SK-N-SH (cell line): ENCODE measurements around the gene ASPDH. TPM values are rescaled to one million over a fixed set of nuclear protein-coding genes. Genes with fewer than 3 reads are reported as not detected.
A peak's percentile ranks its signal among the peaks of the same experiment; 100 is the strongest.

Source experiments
- CTCF ChIA-PET: fragments of 300-600, 350-600 bp; formaldehyde crosslinking; extraction: SDS; loops from one replicate; lab custom pipeline; 2021; lab: Yijun Ruan, JAX
- POLR2A ChIA-PET: fragments of 350-600 bp; sonication (Branson Sonifier 250); formaldehyde crosslinking; extraction: SDS; loops from one replicate; lab custom pipeline; 2020; ENCODE audit warnings: antibody characterized with exemption, inconsistent platforms; lab: Yijun Ruan, JAX
- DNase-seq: peaks from one replicate; pipeline ENCODE4 v3.0.0; 2012
- H2AFZ ChIP-seq: fragments of 200-600 bp; sonication (generic); 2 replicates; pipeline ENCODE4 v1.8.1; 2016; ENCODE audit warnings: antibody characterized with exemption, mild to moderate bottlenecking, low read depth
- H3F3A ChIP-seq: fragments of 200-600 bp; sonication (generic); replicated peaks from 2 replicates; pipeline ENCODE3; 2016; ENCODE audit warnings: antibody characterized with exemption, mild to moderate bottlenecking; ENCODE audit not compliant: insufficient read depth
- H3K27ac ChIP-seq, 2 experiments: fragments of 200-500 bp in 1 of 2; fragments of 200-600 bp in 1 of 2; sonication (Bioruptor generic) in 1 of 2; sonication (generic), shearing (Covaris generic) in 1 of 2; 2 replicates each; pipeline versions ENCODE4 v1.5.1 to v1.6.1; 2014 to 2016; ENCODE audit warnings: low read depth in 2 of 2, inconsistent platforms in 1 of 2, low read length in 1 of 2, mild to moderate bottlenecking in 1 of 2, mixed read lengths in 1 of 2
- H3K27me3 ChIP-seq: fragments of 200-600 bp; sonication (generic), shearing (Covaris generic); 2 replicates; pipeline ENCODE4 v1.6.1; 2016; ENCODE audit warnings: mixed run types; ENCODE audit not compliant: insufficient read depth
- H3K36me3 ChIP-seq, 2 experiments: fragments of 200-500 bp in 1 of 2; fragments of 200-600 bp in 1 of 2; sonication (Bioruptor generic) in 1 of 2; sonication (generic) in 1 of 2; replicated peaks in 1 of 2; 2 replicates each; pipeline versions ENCODE3 to v1.5.1; 2014 to 2016; ENCODE audit warnings: low read length in 1 of 2, mild to moderate bottlenecking in 1 of 2; ENCODE audit not compliant: insufficient read depth in 2 of 2, control insufficient read depth in 1 of 2
- H3K4me1 ChIP-seq, 2 experiments: fragments of 200-500 bp in 1 of 2; fragments of 200-600 bp in 1 of 2; sonication (Bioruptor generic) in 1 of 2; sonication (generic), shearing (Covaris generic) in 1 of 2; 2 replicates each; pipeline versions ENCODE4 v1.5.1 to v1.6.1; 2014 to 2016; ENCODE audit warnings: low read depth in 1 of 2, low read length in 1 of 2, mixed run types in 1 of 2; ENCODE audit not compliant: insufficient read depth in 2 of 2, control insufficient read depth in 1 of 2
- H3K4me2 ChIP-seq: fragments of 200-600 bp; sonication (generic), shearing (Covaris generic); 2 replicates; pipeline ENCODE4 v1.6.1; 2017; ENCODE audit warnings: mixed run types
- H3K4me3 ChIP-seq, 2 experiments: fragments of 200-500 bp in 1 of 2; fragments of 200-600 bp in 1 of 2; sonication (Bioruptor generic) in 1 of 2; sonication (generic), shearing (Covaris generic) in 1 of 2; 2 replicates each; pipeline versions ENCODE4 v1.5.1 to v1.8.1; 2014 to 2016; ENCODE audit warnings: low read depth in 2 of 2, inconsistent platforms in 1 of 2, low read length in 1 of 2, mild to moderate bottlenecking in 1 of 2, mixed read lengths in 1 of 2, moderate library complexity in 1 of 2
- H3K79me2 ChIP-seq: fragments of 200-600 bp; sonication (generic); 2 replicates; pipeline ENCODE4 v1.8.1; 2017; ENCODE audit warnings: mild to moderate bottlenecking; ENCODE audit not compliant: insufficient read depth
- H3K9ac ChIP-seq: fragments of 200-600 bp; sonication (generic); 2 replicates; pipeline ENCODE4 v1.6.1; 2017; ENCODE audit warnings: mixed run types
- H3K9me2 ChIP-seq: fragments of 200-600 bp; sonication (generic); 2 replicates; pipeline ENCODE4 v1.6.1; 2017; ENCODE audit warnings: mixed run types
- H3K9me3 ChIP-seq: fragments of 200-600 bp; sonication (generic); 2 replicates; pipeline ENCODE4 v1.6.1; 2017; ENCODE audit warnings: mixed run types, mild to moderate bottlenecking, moderate library complexity
- H4K20me1 ChIP-seq: fragments of 200-600 bp; sonication (generic); 2 replicates; pipeline ENCODE4 v1.6.1; 2017; ENCODE audit warnings: mild to moderate bottlenecking, mixed run types; ENCODE audit not compliant: insufficient read depth
- ELF1 ChIP-seq: IDR thresholded peaks from 2 replicates; pipeline ENCODE4 v1.4.0; 2012
- EP300 ChIP-seq, 2 experiments: IDR thresholded peaks; 2 replicates each; pipeline versions ENCODE4 v1.4.0 to v1.6.1; 2012; ENCODE audit warnings: borderline replicate concordance in 1 of 2, low read depth in 1 of 2, low read length in 1 of 2
- FOSL2 ChIP-seq: IDR thresholded peaks from 2 replicates; pipeline ENCODE4 v1.4.0; 2012; ENCODE audit warnings: low read depth, mild to moderate bottlenecking, moderate library complexity, borderline replicate concordance
- FOXJ3 ChIP-seq: sonication (generic); formaldehyde crosslinking; IDR thresholded peaks from 2 replicates; pipeline ENCODE4 v1.5.1; 2020; ENCODE audit warnings: mild to moderate bottlenecking, missing genetic modification reagents
- FOXM1 ChIP-seq: IDR thresholded peaks from 2 replicates; pipeline ENCODE4 v1.4.0; 2012; ENCODE audit warnings: low read depth, mild to moderate bottlenecking
- GABPA ChIP-seq: IDR thresholded peaks from 2 replicates; pipeline ENCODE4 v1.4.0; 2012; ENCODE audit warnings: low read depth, mild to moderate bottlenecking
- JUND ChIP-seq: IDR thresholded peaks from 2 replicates; pipeline ENCODE4 v1.4.0; 2012
- MEF2A ChIP-seq: IDR thresholded peaks from 2 replicates; pipeline ENCODE4 v1.4.0; 2012; ENCODE audit warnings: low read depth, borderline replicate concordance
- MXI1 ChIP-seq: IDR thresholded peaks from 2 replicates; pipeline ENCODE4 v1.6.1; 2012; ENCODE audit warnings: mild to moderate bottlenecking, low read depth, low read length, improper control_type of control experiment
- NFIC ChIP-seq: IDR thresholded peaks from 2 replicates; pipeline ENCODE4 v1.4.0; 2012; ENCODE audit warnings: borderline replicate concordance
- NRF1 ChIP-seq: IDR thresholded peaks from 2 replicates; pipeline ENCODE4 v1.6.1; 2012; ENCODE audit warnings: low read depth, mild to moderate bottlenecking, low read length
- POLR2AphosphoS5 ChIP-seq: IDR thresholded peaks from 2 replicates; pipeline ENCODE4 v1.6.1; 2012; ENCODE audit warnings: low read depth, low read length
- RAD21 ChIP-seq: IDR thresholded peaks from 2 replicates; pipeline ENCODE4 v1.6.1; 2012; ENCODE audit warnings: mild to moderate bottlenecking, low read length
- RCOR1 ChIP-seq: fragments of 150-350 bp; IDR thresholded peaks from 2 replicates; pipeline ENCODE4 v1.6.1; 2017; ENCODE audit warnings: antibody characterized with exemption, low read length
- RFX5 ChIP-seq: IDR thresholded peaks from 2 replicates; pipeline ENCODE4 v1.6.1; 2012; ENCODE audit warnings: mild to moderate bottlenecking, improper control_type of control experiment, low read length
- RXRA ChIP-seq: IDR thresholded peaks from 2 replicates; pipeline ENCODE4 v1.4.0; 2012; ENCODE audit warnings: low read depth, mild to moderate bottlenecking, borderline replicate concordance
- SIN3A ChIP-seq: IDR thresholded peaks from 2 replicates; pipeline ENCODE4 v1.6.1; 2012; ENCODE audit warnings: low read depth, mild to moderate bottlenecking, low read length, moderate library complexity, borderline replicate concordance
- SMC3 ChIP-seq: IDR thresholded peaks from 2 replicates; pipeline ENCODE4 v1.6.1; 2012; ENCODE audit warnings: low read depth, low read length, improper control_type of control experiment
- TAF1 ChIP-seq: IDR thresholded peaks from 2 replicates; pipeline ENCODE4 v1.6.1; 2012; ENCODE audit warnings: low read depth, mild to moderate bottlenecking, low read length, moderate library complexity, borderline replicate concordance
- TCF12 ChIP-seq: IDR thresholded peaks from 2 replicates; pipeline ENCODE4 v1.4.0; 2012
- YY1 ChIP-seq: IDR thresholded peaks from 2 replicates; pipeline ENCODE4 v1.4.0; 2012; ENCODE audit warnings: low read depth, mild to moderate bottlenecking
- WGBS: methylation state at CpG from one replicate; pipeline ENCODE4 v1.1.6; 2017; ENCODE audit warnings: low lambda C conversion rate; 5-methylcytosine and 5-hydroxymethylcytosine counted together
- polyA plus RNA-seq, 3 experiments: library from polyadenylated mRNA; depleted of rRNA; stranded (reverse); fragments of >200 nt; gene quantifications; 2 replicates each; pipeline ENCODE4 v1.2.3, GENCODE V29; 2012
- TF ChIP-seq, protein P1 (sequence below): fragments of 150-350 bp; IDR thresholded peaks from 2 replicates; pipeline ENCODE4 v1.6.1; 2017; ENCODE audit warnings: antibody characterized with exemption, low read length, low read depth, borderline replicate concordance
- TF ChIP-seq, protein P2 (sequence below): fragments of 200-600 bp; sonication (generic); IDR thresholded peaks from 2 replicates; pipeline ENCODE4 v1.6.1; 2017; ENCODE audit warnings: antibody characterized with exemption, mild to moderate bottlenecking, moderate library complexity
- TF ChIP-seq, protein P3 (sequence below): IDR thresholded peaks from 2 replicates; pipeline ENCODE4 v1.4.0; 2012; ENCODE audit warnings: low read depth, borderline replicate concordance
- TF ChIP-seq, protein P4 (sequence below): IDR thresholded peaks from 2 replicates; pipeline ENCODE4 v1.4.0; 2012; ENCODE audit warnings: low read depth
- TF ChIP-seq, protein P5 (sequence below): IDR thresholded peaks from 2 replicates; pipeline ENCODE4; 2012
- TF ChIP-seq, protein P6 (sequence below): IDR thresholded peaks from 2 replicates; pipeline ENCODE4 v1.4.0; 2012; ENCODE audit warnings: low read depth, borderline replicate concordance

ASPDH gene
- polyA plus RNA-seq, 1 of the 3 experiments (the other 2 are of a cell fraction): 0.07 TPM

DNA sequence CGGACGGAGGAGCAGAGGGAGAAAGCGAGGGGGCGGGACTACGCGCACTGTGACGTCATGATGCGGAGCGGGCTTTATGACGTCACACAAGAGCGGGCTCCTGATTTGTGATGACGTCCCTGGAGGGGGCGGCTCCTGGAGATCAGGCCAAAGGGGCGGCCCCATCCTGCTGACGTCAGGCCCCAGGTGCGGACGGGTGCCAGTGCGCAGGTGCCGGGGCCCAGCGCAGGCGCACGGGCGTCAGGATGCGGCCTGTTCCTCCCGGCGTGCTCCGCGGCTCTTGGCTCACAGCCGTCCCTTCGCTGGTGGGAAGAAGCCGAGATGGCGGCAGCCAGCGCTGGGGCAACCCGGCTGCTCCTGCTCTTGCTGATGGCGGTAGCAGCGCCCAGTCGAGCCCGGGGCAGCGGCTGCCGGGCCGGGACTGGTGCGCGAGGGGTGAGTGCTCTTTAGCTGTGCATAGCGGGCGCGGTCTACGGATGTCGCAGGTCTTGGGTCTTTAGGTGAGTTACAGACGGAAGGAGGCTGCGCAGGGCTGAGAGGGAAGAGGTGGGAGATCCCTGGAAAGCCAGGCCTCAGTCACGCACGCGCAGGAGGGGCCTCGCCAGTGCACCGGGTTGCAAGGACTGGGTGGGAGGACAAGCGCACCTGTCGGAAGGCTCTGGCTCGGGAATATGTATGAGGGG lies 37.3 kb downstream of the ASPDH start, which contains the start of the genes EMC10 and GARIN5A:
TSS of gene EMC10 (plus strand) at position 284 of the 683 bp plus-strand sequence. CDS start at position 322, 38 bp downstream.
TSS of gene GARIN5A (minus strand) at position 625 of the 683 bp plus-strand sequence. CDS start at position 165, 460 bp downstream.
- 2% methylated on average over 38 of the region's 58 CpGs for WGBS
- no peaks in the 10 kb centered on the region for H3K9me2 ChIP-seq
- H3K27me3 ChIP-seq: no peaks in the 10 kb centered on the region
- H3K27ac ChIP-seq: peak within 1 kb of the TSS; percentile 67 to 85
- peaks cover 15% of the 10 kb centered on the region for H3F3A ChIP-seq
- DNase-seq: peak; percentile 100
- peak within 1 kb of the TSS; percentile 83 to 93 for H3K4me3 ChIP-seq
- peak within 1 kb of the TSS; percentile 93 for H2AFZ ChIP-seq
- H3K36me3 ChIP-seq: peaks cover 10 to 21% of the 10 kb centered on the region in 2 experiments
- H3K4me2 ChIP-seq: peak within 1 kb of the TSS; percentile 93
- POLR2A ChIA-PET: no interaction called here
- peak within 1 kb of the TSS; percentile 76 for H3K9ac ChIP-seq
- CTCF ChIA-PET: no interaction called here
- peaks cover 6 to 9% of the 10 kb centered on the region in 2 experiments; a peak in 2 of 4 replicates for H3K4me1 ChIP-seq
- H4K20me1 ChIP-seq: no peaks in the 10 kb centered on the region
- peaks cover 16% of the 10 kb centered on the region for H3K79me2 ChIP-seq
- no peaks in the 10 kb centered on the region for H3K9me3 ChIP-seq
- TF ChIP-seq, protein P1, sequence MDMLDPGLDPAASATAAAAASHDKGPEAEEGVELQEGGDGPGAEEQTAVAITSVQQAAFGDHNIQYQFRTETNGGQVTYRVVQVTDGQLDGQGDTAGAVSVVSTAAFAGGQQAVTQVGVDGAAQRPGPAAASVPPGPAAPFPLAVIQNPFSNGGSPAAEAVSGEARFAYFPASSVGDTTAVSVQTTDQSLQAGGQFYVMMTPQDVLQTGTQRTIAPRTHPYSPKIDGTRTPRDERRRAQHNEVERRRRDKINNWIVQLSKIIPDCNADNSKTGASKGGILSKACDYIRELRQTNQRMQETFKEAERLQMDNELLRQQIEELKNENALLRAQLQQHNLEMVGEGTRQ: no peak
- TF ChIP-seq, protein P2, sequence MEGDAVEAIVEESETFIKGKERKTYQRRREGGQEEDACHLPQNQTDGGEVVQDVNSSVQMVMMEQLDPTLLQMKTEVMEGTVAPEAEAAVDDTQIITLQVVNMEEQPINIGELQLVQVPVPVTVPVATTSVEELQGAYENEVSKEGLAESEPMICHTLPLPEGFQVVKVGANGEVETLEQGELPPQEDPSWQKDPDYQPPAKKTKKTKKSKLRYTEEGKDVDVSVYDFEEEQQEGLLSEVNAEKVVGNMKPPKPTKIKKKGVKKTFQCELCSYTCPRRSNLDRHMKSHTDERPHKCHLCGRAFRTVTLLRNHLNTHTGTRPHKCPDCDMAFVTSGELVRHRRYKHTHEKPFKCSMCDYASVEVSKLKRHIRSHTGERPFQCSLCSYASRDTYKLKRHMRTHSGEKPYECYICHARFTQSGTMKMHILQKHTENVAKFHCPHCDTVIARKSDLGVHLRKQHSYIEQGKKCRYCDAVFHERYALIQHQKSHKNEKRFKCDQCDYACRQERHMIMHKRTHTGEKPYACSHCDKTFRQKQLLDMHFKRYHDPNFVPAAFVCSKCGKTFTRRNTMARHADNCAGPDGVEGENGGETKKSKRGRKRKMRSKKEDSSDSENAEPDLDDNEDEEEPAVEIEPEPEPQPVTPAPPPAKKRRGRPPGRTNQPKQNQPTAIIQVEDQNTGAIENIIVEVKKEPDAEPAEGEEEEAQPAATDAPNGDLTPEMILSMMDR: no peak
- TF ChIP-seq ELF1 (no peak), NFIC (peak; percentile 80), JUND (no peak), FOSL2 (no peak), SIN3A (peak; percentile 56; the same call in 1 of the 2 replicates), NRF1 (peak; percentile 99), TCF12 (no peak), EP300 (IDR thresholded peaks at IDR 0.05; ENCODE audit: borderline replicate concordance in 1 of 2, low read depth in 1 of 2, low read length in 1 of 2) (no peak), FOXM1 (no peak), RAD21 (no peak), SMC3 (no peak), GABPA (0 out of 2 replicates have a peak, but pooled peaks have one; percentile 40), TAF1 (peak; percentile 87), RFX5 (peak; percentile 7; the same call in 1 of the 2 replicates), MXI1 (peak; percentile 41; the same call in 1 of the 2 replicates), POLR2AphosphoS5 (peak; percentile 98), FOXJ3 (CRISPR knock-in tag) (no peak), RXRA (no peak), RCOR1 (peak; percentile 17; the same call in 1 of the 2 replicates), YY1 (peak; percentile 93), MEF2A (no peak)
- TF ChIP-seq, protein P3, sequence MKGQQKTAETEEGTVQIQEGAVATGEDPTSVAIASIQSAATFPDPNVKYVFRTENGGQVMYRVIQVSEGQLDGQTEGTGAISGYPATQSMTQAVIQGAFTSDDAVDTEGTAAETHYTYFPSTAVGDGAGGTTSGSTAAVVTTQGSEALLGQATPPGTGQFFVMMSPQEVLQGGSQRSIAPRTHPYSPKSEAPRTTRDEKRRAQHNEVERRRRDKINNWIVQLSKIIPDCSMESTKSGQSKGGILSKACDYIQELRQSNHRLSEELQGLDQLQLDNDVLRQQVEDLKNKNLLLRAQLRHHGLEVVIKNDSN: no peak
- TF ChIP-seq, protein P4, sequence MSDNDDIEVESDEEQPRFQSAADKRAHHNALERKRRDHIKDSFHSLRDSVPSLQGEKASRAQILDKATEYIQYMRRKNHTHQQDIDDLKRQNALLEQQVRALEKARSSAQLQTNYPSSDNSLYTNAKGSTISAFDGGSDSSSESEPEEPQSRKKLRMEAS: peak; percentile 53; the same call in 1 of the 2 replicates
- TF ChIP-seq, protein P5, sequence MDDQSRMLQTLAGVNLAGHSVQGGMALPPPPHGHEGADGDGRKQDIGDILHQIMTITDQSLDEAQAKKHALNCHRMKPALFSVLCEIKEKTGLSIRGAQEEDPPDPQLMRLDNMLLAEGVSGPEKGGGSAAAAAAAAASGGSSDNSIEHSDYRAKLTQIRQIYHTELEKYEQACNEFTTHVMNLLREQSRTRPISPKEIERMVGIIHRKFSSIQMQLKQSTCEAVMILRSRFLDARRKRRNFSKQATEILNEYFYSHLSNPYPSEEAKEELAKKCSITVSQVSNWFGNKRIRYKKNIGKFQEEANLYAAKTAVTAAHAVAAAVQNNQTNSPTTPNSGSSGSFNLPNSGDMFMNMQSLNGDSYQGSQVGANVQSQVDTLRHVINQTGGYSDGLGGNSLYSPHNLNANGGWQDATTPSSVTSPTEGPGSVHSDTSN: no peak
- TF ChIP-seq, protein P6, sequence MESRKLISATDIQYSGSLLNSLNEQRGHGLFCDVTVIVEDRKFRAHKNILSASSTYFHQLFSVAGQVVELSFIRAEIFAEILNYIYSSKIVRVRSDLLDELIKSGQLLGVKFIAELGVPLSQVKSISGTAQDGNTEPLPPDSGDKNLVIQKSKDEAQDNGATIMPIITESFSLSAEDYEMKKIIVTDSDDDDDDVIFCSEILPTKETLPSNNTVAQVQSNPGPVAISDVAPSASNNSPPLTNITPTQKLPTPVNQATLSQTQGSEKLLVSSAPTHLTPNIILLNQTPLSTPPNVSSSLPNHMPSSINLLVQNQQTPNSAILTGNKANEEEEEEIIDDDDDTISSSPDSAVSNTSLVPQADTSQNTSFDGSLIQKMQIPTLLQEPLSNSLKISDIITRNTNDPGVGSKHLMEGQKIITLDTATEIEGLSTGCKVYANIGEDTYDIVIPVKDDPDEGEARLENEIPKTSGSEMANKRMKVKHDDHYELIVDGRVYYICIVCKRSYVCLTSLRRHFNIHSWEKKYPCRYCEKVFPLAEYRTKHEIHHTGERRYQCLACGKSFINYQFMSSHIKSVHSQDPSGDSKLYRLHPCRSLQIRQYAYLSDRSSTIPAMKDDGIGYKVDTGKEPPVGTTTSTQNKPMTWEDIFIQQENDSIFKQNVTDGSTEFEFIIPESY: no peak
